Progenitor cell of endocrine pancreas (in vitro differentiated cells): ENCODE results near the gene PTEN. TPM values are rescaled to one million over a fixed set of nuclear protein-coding genes. Genes with fewer than 3 reads are reported as not detected.
"Not testable (repeated sequence)": the region's sequence is repeated elsewhere in the genome, so short reads cannot be mapped to it uniquely, and the experiment has no call there.

Source experiments
- DNase-seq: peaks from one replicate; pipeline ENCODE4 v3.0.0; 2021; ENCODE audit warnings: low spot score; ENCODE audit not compliant: unreplicated experiment
- H3K27ac Mint-ChIP-seq: 2 replicates; pipeline ENCODE4 v1.8.0; 2021; ENCODE audit warnings: mild to moderate bottlenecking, moderate library complexity, mixed read lengths
- H3K27me3 Mint-ChIP-seq: 2 replicates; pipeline ENCODE4 v1.8.0; 2021; ENCODE audit warnings: mixed read lengths
- H3K36me3 Mint-ChIP-seq: 2 replicates; pipeline ENCODE4 v1.8.0; 2022; ENCODE audit warnings: mixed read lengths; ENCODE audit not compliant: insufficient read depth
- H3K4me1 Mint-ChIP-seq: 2 replicates; pipeline ENCODE4 v1.8.0; 2021; ENCODE audit warnings: low read depth, mixed read lengths
- H3K4me3 Mint-ChIP-seq: 2 replicates; pipeline ENCODE4 v1.8.0; 2021; ENCODE audit warnings: low read depth, mild to moderate bottlenecking, moderate library complexity, mixed read lengths
- H3K9me3 Mint-ChIP-seq: 2 replicates; pipeline ENCODE4 v1.8.0; 2021; ENCODE audit warnings: low read depth, mixed read lengths
- CTCF ChIP-seq: fragments of 200-600 bp; sonication (generic); IDR thresholded peaks from one replicate; pipeline ENCODE4 v1.5.0; 2021; ENCODE audit warnings: antibody characterized with exemption, mild to moderate bottlenecking; ENCODE audit not compliant: unreplicated experiment
- total RNA-seq: library from RNA; stranded (reverse); gene quantifications from 2 replicates; pipeline ENCODE4 v1.2.1, GENCODE V29; 2021

Gene PTEN
- total RNA-seq, 1 donor from 2014 or later, result 66.7 TPM

GRCh38 chr10:87846023-87846422, 17.4 kb upstream of the PTEN start:
- H3K27ac Mint-ChIP-seq, result no peak overlapping the region
- H3K27me3 Mint-ChIP-seq, result no peaks in the 10 kb centered on the region
- no peak for TF ChIP-seq CTCF
- no peaks in the 10 kb centered on the region for H3K9me3 Mint-ChIP-seq
- no peak for DNase-seq
- no peaks in the 10 kb centered on the region for H3K36me3 Mint-ChIP-seq
- no peak overlapping the region for H3K4me3 Mint-ChIP-seq
- peaks cover 12% of the 10 kb centered on the region for H3K4me1 Mint-ChIP-seq

DNA sequence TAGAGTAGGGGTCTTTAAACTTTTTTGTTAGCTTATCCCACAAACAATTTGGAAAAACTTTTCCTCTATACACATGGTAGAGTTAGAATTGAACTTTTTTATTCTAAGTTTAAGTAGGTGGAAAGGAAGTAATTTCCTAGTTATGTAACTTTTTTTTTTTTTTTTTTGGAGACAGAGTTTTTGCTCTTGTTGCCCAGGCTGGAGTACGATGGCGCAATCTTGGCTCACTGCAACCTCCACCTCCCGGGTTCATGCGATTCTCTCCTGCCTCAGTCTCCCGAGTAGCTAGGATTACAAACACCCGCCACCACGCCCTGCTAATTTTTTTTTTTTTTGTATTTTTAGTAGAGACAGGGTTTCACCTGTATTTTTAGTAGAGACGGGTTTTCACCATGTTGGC, 16.7 kb upstream of the PTEN start:
- not testable (repeated sequence) for H3K4me3 Mint-ChIP-seq, H3K27me3 Mint-ChIP-seq, H3K36me3 Mint-ChIP-seq, H3K9me3 Mint-ChIP-seq, DNase-seq, H3K27ac Mint-ChIP-seq
- peaks cover 12% of the 10 kb centered on the region for H3K4me1 Mint-ChIP-seq

DNA sequence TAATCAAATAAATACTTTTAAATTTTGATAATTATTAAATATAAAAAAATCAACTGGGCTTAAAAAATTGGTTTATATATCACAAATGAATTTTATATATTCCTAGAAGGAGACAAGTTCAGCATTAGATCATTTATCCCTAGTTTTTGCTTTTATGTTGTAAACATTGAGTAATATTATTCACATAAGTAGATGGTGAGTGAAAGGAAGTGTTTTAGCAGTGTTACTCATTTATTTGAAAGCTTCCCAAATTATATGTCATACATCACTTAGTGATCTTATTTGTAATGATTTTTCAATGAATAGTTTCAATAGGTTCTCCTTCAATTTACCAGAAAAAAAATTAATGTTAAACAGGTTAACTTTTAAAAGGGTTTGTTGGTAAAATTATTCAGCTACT, 15.9 kb upstream of the PTEN start:
- peaks cover 2% of the 10 kb centered on the region for H3K27me3 Mint-ChIP-seq
- no peak for DNase-seq
- H3K4me3 Mint-ChIP-seq, result no peak overlapping the region
- H3K27ac Mint-ChIP-seq, result no peak overlapping the region
- no peaks in the 10 kb centered on the region for H3K36me3 Mint-ChIP-seq
- H3K9me3 Mint-ChIP-seq, result no peaks in the 10 kb centered on the region
- peaks cover 10% of the 10 kb centered on the region for H3K4me1 Mint-ChIP-seq
- no peak for TF ChIP-seq CTCF

DNA sequence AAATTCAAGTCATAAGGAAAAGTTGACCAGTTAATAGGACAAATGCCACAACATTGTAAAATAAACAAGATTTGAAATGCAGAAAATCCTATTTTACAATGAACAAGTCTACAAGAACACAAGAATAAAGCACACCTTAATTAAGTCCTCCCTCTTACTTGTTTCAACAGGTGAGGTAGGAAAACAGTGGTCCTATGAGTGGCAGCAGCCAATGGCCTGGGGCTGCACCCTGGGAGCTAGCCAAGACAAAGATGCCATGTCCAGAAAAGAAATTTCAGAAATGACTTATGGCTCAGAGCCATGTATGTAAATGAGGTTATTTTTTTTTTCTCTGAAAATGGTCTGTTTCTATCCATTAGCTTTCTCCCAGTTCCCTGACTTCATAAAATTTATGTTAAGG, 14.4 kb upstream of the PTEN start:
- Mint-ChIP-seq H3K9me3 (no peaks in the 10 kb centered on the region), H3K27ac (no peak overlapping the region), H3K36me3 (no peaks in the 10 kb centered on the region), H3K27me3 (peaks cover 2% of the 10 kb centered on the region), H3K4me1 (peaks cover 7% of the 10 kb centered on the region), H3K4me3 (no peak overlapping the region)
- no peak for TF ChIP-seq CTCF
- no peak for DNase-seq

DNA sequence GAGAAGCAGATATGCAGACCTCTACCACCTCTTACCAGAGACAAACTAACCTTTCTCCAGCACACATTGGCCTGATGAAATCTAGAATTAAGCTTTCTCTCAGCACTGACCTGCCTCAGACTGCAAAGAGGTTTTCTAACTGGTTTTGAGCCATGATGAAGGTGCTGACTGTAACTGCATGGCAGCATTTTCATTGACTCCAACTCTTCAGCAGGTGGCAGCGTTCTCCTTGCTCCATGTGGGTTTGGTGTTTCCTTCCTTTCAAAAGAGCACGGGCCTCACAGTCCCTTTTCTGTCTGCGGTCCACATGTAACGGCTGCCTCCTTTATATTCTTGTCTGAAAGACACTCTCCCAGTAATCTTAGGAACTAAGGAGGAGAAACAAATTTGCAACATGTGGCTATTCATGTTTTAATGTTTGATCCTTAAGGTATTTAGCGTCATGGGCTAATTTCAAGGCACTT, 12.7 kb upstream of the PTEN start:
- H3K36me3 Mint-ChIP-seq, result no peaks in the 10 kb centered on the region

More for the DNA sequence above, 12.7 kb upstream of the PTEN start:
- H3K4me1 Mint-ChIP-seq, result peaks cover 7% of the 10 kb centered on the region
- DNase-seq, result no peak
- TF ChIP-seq CTCF, result peak; percentile 68
- no peaks in the 10 kb centered on the region for H3K9me3 Mint-ChIP-seq
- peak overlapping the region; percentile 6 for H3K27ac Mint-ChIP-seq
- H3K27me3 Mint-ChIP-seq, result peaks cover 2% of the 10 kb centered on the region
- no peak overlapping the region for H3K4me3 Mint-ChIP-seq
